Measurements from ENCODE around the gene PTPRN2.
"Not testable (repeated sequence)": the region's sequence is repeated elsewhere in the genome, so short reads cannot be mapped to it uniquely, and the experiment has no call there.

Gene PTPRN2

DNA sequence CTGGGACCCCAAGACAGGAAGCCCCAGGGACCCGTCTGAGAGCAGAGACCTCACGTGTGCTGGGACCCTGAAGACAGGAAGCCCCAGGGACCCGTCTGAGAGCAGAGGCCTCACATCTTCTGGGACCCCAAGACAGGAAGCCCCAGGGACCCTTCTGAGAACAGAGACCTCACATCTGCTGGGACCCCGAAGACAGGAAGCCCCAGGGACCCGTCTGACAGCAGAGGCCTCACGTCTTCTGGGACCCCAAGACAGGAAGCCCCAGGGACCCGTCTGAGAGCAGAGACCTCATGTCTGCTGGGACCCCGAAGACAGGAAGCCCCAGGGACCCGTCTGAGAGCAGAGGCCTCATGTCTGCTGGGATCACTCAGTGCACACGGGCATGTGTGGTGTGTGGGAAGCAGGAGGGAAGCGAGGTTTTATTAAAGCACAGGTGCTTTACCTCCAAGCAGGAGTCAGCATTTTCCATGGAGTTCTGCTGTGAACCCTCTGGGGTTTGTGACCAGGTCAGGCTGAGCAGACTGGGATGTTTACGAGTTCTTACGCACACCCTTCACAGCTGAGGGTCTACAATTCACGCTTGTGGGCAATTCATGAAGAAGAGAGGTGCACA is 660.2 kb downstream of the PTPRN2 start:
- DNase-seq, result no peak

DNA sequence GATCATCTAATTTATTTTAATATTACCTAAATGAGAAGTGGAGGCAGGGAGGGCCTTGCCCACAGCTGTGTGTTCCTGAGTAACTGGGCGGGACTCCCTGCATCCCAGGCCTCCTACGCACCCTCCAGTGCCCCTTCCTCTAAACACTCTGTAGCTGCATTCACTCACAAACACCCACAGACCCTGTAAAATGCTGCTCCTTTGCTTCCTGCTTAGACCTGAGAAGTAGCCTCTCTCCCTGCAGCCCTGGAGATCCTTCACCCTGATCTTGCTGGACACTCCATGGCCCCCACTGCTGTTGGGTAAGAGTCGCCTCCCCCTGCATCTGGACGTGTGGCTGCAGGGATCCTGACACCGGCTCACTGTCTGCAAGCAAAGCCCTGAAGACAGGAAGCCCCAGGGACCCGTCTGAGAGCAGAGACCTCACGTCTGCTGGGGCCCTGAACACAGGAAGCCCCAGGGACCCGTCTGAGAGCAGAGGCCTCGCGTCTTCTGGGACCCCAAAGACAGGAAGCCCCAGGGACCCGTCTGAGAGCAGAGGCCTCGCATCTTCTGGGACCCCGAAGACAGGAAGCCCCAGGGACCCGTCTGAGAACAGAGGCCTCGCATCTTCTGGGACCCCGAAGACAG is 661.0 kb downstream of the PTPRN2 start:
- no peak for DNase-seq

DNA sequence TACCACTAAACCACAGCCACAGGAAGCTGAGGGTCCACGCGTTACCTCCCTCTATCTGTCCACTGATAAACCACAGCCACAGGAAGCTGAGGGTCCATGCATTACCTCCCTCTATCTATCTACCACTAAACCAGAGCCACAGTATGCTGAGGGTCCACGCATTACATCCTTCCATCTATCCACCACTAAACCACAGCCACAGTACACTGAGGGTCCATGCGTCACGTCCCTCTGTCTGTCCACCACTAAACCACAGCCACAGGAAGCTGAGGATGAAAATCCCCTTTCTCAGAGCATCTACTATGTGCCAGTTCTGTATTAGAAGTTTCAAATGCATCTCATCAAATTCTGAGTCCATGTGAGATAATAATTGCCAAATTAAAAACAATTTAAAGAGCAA is 661.5 kb downstream of the PTPRN2 start:
- DNase-seq, result no peak

DNA sequence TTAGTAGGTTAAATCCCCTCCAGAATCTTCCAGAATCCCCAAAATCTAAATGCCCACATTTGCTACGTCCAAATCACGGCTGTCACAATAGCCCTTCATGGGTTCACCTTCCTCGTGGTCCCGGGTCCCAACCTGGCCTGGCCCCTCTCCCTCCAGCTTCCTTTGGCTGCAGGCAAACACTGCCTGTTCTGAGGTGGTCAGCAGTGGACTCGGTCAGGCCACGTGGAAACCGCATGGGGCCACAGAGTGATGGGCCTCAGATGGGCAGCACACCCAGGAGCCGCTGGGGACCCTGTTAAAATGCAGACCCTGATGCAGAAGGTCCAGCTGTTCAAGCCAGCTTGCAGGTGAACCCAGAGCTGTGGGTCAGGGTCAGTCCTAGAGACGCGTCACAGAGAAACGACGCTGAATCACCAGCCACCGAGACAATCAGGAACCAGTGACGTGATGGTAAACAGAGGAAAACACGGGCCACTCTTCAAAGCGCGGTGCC is 662.2 kb downstream of the PTPRN2 start:
- no peak for DNase-seq

DNA sequence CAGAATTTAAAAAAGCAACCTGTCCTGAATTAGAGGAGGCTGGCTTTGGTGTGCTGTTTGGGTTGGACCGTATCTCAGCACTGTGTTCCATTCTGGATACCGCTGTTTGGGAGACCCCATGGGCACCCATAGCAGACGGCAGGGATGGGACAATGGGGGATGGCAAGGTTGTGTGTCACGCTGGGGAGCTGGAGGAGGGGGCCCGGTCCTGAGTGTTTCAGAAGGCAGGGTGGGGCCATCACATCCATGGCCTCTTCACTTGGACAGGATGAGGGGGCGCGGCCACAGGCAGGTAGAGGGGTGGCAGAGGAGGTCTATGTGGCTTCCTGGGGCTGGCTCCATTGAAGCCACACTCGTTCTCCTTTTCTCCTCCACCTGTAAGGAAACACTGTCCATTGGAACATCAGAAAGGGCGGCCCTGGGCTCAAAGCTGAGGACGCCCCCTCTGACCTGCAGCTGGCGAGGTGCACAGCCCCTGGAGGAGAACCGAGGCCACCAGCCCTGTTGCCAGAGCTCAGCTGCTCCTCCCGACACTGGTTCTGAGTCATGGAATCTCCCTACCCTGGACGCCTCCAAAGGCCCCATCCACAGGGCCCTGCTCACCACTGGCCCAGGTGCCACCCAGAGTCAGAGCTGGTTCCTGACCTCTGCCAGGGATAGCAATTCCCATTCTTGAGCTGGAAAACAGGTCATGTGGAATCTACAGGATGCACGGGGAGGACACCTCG is 663.6 kb downstream of the PTPRN2 start:
- DNase-seq, result no peak

DNA sequence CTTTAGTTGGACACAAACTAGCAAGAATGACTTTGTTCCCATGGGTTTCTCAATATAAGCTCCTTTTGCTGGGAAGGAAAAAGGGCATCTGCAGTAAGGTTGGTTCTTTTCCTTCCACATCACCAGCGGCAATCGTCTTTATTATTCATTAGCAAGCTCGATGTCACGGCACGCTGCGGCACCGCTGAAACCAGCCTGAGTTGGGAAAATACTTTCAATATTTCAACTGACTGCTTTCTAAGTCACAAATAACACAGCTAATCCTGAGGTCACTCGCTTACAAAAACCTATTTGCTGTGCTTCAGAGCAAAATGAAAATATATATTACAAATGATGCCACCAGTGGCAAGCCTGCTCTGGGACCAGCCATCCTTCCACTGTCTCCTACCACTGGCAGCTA is 665.0 kb downstream of the PTPRN2 start:
- no peak for DNase-seq

DNA sequence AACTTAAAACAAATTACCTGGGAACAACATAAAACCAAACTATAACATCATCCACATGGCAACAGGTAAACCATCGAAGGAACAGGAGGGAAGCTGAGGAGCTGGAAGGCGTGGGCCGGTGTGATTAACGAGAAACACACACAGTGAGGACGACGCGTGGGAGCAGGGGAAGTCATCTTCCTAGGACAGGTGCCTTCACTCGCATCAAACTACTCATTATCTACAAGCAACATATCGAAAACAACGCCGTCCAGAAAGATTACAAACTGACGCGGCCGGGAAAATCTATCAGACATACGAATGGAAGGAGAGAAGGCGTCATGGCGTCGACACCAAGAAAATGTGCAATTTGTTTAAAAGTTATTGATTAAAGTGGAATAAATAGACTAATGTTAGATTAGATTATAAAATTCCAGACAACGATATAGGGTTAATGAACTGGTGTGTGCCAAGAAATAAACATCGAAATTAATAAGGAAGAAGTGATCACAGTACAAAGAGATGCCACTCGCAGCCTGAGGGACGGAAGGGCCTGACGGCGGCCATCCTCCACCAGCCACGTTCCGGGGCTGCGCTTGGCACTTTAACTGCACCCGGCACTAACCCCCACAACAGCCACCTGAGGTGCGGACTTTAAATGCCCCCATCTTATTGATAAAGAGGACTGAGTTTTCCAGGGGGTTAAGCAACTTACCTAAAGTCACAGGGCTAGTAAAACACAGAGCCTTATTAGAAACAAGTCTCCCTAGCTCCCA is 669.1 kb downstream of the PTPRN2 start:
- no peak for DNase-seq

DNA sequence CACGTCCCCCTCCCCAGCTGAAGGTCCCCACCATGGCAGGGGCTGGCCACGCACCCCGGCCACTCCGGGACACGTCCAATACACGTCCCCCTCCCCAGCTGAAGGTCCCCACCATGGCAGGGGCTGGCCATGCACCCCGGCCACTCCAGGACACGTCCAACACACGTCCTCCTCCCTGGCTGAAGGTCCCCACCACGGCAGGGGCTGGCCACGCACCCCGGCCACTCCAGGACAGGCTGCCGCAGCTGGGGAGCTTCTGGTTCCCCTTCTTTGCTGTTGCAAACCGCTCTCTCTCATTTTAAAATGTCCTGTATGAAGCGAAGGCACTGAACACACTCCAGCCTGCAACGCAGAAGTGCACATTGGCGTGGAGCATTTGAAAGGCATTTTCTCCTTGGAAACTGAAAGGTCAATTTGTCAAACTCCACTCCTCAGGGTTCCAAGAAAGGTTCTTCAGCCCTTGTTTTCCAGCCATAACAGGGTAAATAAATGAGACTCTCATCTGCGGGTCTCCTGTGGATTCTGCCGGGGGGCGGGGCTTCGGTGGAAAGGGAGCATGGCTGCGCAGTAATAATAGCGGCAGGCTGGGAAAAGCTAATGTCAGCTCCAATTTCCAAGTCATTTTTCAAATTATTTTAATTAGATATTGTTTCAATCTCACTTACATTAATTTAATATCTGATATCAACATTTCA is 670.5 kb downstream of the PTPRN2 start:
- no peak for DNase-seq

DNA sequence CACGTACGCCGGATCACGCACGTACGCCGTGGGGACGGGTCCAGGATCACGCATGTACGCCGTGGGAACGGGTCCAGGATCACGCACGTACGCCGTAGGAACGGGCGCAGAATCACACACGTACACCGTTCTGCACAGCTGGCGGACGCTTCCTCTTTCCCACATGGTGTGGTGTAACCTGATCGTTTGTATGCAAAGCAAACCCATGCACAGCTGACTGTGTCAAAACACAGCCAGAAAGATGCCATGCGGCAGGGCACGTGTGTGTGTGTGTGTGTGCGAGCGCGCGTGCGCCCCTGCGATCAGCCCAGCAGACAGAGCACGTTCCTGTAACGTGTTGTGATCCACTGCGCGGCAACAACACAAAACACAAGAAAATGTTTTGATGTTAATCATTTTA is 677.2 kb downstream of the PTPRN2 start:
- no peak for DNase-seq

DNA sequence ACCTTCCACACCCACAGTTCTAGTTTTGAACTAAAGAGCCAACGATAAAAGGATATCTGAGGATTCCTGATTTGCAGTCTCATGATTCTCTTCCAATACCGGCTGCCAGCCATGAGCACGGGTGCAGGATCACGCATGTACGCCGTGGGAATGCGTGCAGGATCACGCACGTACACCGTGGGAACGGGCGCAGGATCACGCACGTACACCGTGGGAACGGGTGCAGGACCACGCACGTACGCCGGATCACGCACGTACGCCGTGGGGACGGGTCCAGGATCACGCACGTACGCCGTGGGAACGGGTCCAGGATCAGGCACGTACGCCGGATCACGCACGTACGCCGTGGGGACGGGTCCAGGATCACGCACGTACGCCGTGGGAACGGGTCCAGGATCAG is 677.6 kb downstream of the PTPRN2 start:
- not testable (repeated sequence) for DNase-seq

DNA sequence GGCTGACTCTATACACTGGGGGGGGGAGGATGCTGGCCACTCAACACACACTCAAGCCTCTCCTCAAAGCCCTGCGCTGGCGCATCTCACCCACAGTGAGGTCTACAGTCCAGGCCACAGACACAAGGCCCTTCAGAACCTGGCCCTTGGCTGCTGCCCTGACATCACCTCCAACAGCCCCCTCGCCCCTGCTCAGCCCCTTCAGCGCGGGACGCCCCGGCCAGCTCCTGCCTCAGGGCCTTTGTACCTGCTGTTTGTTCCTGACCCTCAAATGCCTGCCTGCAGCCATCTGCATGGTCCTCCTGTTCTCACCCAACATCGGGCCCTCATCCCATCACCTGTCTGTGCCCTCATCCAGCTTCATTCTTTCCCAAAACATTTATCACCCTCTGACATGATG is 678.3 kb downstream of the PTPRN2 start:
- DNase-seq, result no peak

DNA sequence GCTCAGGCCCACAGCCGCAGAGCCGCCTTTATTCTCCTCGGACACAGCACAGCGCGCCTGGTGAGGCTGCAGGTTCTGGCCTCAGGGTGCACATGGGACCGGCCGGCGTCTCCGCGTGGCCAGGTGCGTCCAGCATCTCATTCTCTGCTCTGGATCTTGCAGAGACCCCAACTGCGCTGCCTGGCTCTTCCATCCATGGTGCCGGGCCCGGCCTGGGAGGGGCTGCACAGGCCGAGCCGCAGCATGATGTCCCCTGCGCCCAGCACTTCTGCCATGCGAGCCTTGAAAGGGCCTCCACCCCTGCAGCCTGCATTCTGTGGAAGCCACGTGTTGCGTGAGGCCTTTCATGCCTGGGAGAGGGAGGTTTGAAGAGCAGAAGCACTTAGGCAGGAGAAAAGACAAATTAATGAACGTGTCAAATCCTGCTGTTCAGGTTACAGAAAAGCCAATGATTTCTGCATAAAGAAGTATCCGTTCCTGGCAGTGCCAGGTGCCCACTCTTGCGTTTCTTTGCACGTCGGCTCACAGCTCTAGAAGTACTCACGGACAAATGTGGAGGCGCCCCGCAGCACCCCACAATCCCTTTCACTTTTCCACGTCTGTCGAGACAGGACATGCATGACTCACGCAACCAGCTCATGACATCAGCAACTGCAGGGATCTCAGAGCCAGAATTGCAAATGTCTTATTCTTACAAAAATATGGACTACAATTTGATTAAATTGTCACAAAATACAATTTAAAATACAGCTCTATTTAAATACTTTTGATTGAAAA is 679.4 kb downstream of the PTPRN2 start:
- no peak for DNase-seq

DNA sequence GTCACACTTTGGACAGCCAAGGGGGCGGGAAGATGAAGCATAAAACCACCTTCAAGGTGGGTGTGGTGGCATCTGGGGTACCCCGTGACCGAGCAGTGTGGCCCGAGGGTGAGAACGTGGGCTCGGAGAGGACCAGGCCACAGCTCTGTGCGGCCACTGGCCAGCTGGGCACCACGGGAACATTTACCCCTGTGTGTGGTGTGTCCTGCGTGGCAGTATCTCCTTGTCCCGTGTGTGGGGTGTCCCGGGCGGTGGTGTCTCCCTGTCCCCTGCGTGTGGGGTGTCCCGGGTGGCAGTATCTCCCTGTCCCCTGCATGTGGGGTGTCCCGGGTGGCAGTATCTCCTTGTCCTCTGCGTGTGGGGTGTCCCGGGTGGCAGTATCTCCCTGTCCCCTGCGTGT is 680.5 kb downstream of the PTPRN2 start:
- no peak for DNase-seq

DNA sequence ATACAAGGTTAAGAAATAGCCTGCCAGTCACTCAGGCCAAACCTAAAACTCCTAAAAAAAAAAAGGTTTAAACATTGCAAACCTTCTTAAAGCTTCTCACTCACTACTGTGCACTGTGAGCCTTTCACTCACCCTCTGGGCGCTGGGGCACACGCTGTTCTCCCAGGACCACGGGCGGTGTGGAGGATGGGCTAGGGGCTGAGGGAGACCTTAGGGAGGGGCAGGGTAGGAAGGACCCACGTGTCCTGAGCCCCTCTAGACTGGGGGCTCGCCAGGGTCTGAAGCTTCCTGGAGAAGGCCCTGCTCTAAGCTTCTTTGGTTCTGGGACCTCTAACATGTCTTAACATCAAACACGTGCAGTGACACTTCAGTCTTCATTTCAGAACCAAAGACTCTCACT is 681.0 kb downstream of the PTPRN2 start:
- no peak for DNase-seq

DNA sequence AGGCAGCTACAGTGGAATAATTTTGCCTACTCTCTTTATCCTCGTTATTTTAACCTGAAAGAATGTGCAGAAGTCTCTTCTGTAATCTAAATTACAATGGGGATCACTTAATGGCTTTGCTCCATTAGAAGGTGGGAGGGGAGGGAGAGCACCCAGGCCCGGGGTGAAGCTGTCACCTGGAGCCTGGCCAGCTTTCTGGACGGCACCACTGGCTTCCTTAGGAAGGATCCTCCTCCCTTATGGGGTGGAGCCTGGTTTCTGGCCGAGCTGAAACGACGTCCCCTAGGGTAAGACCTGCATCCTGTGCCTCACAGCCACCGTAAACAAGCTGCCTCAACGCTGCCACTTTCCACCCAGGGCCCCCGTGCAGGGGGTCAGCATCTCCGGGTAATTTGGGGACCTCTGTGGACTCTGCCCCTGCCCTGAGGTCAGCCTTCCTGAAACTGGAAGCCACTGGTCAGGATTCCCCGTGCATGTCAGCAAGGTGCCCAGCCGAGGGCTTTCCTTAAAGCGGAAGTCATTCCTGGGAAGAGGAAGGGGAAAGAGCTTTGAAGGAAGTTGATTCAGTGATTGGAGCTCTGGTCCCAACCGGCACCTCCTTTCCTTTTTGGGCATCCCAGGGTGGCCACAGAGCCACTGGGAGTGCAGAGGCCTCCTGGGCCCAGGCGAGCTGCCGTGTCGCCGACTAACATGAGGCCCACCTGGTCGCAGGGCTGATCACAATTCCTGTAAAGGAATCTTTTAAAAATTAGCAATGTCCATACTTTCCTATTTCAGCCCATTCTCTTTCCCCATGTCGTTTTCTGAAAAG is 681.8 kb downstream of the PTPRN2 start:
- DNase-seq, result no peak

DNA sequence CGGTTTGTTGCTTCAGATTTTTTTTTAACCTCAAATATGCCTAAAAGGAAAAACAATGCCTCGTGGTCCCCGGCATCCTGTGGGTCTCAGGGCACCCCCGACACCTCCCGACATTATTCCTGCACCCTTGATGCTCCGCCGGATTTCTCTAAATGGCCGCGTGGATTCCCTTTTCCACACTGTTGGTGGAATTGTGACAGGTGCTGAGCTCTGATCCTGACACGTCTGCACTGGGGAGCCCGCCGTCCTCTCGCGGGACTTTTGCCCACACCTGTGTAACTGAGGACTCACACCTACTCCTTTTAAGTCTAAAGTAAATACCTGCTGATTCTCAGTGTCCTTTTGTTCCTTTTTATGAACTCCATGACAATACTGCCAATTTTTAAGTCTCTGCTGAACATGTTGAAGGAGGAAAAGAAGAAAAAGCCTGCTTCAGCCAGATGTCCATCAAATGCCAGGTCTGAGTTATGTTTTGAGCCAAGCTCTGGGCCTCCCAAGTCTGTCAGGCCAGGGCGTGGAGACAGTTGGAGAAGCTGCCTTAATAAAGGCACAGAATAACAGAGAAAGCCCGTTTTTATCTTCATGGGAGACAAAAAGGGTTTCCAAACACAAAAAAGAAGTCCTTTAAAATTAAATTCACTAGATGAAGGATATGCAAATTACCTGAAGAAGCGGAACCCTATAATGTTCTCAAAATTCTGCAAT is 682.6 kb downstream of the PTPRN2 start:
- DNase-seq, result no peak

DNA sequence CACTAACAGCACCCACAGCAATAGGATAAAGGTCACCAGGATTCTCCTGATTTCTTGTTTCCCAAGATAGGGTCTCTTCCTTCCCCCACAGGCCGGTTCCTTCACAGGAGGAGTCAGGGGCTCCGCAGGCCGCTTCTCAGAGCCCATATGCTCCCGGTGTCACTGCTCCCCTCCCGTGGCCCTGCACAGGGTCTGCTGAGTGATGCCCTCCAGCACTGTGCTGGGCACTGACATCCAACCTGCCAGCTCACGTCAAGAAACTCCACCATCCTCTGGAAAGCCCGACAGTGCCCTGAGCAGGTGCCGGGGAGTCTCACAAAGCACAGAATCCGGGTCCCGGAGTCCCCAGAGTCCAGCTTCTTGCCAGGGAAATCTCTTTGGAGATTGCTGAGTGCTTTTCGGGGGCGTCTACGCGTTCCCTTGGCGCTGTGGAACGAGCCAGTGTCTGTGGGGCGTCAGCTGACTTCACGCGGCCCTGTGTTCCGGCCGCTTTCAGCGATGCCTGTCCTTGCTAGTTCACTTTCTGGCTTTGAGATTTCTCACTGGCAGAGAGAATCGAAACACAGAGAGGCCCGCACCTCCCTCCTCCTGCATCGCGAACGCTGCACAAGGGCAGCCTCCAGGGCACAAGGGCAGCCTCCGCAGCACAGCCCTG is 683.3 kb downstream of the PTPRN2 start:
- no peak for DNase-seq

DNA sequence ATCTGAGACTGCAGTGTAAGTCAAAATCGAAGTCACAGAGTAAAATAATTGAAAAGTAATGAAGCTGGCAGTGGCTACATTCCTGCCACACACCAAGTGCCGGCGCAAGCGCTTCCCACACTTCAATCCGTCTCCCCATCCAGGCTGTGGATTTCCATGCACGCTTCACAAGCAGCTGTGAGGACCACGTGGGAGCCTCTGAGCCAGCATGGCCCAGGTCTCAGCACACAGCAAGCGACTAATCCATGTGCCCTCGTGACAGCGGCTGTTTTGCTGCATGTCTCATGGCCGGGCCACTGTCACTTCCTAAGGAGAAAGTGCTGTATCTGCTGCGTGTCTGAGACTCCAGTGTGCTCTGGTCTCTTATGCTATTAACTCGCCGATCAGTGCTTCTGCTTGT is 683.9 kb downstream of the PTPRN2 start:
- no peak for DNase-seq

DNA sequence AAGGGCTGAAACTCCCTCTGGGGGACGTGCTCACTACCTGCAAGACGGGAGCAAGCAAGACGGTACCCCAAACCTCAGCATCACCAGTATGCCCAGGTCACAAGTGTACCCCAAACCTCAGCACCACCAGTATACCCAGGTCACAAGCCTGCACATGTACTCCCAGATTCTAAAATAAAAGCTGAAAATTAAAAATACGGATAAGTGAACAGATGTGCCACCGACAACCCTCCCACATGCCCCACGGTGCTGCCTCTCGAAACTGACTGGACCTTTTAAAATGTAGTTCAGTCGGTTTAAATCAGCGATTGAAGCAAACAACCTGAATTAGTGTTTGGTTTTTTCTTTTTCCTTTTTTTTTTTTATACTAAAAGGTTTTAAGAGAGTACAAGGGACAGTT is 684.3 kb downstream of the PTPRN2 start:
- DNase-seq, result no peak

All from activated CD4-positive, alpha-beta T cell treated with anti-CD3 and anti-CD28 coated beads, Interleukin-2, Interleukin-6, amounts not matched to agents 100 ng/mL and 50 ng/mL, durations not matched to agents 16 hours and 8 hours (primary cell).